ENCODE measurements around the gene DCDC2C.

DCDC2C gene

DNA sequence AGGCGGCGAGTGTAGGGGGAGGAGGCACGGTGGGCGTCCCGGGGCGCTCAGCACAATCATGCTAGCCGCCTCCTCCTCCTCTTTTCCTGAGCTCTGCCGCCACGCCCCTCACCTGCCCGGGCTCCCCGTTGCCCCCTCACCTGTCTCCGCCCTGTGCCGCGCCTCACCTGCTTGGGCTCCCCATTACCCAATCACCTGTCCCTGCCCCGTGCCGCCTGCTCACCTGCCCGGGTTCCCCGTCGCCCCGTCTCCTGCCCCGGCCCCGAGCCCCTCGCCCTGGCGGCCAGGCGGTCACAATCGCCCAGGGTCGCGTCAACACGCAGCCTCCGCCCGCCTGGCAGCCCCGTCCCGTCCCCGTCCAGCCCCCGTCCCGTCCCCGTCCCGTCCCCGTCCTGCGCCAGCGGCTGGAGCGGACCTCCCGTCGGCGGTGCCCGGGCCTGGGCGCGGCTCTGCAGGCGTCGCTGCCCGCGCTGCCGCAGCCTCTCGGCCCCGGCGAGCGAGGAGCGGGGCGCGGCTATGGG, at the start of gene DCDC2C:
DCDC2C (plus strand) TSS at position 340 of the 521 bp plus-strand sequence; CDS start at position 517, 177 bp downstream.
- in situ Hi-C loops (cut with MboI; ENCODE audit: low sequenced_read_pairs), result no loop called here

- in situ Hi-C loops (cut with MboI; ENCODE audit: low sequenced_read_pairs), result loop anchor here (25.0 kb wide), 1 partner anchor 1542 kb away; no protein-coding TSS in a partner anchor
Observed at GRCh38 chr2:3654011-3654410, 49.4 kb upstream of the DCDC2C start.

GRCh38 chr2:3654531-3655225, 48.7 kb upstream of the DCDC2C start:
- in situ Hi-C loops (cut with MboI; ENCODE audit: low sequenced_read_pairs), result loop anchor here (25.0 kb wide), 1 partner anchor 1542 kb away; no protein-coding TSS in a partner anchor

DNA sequence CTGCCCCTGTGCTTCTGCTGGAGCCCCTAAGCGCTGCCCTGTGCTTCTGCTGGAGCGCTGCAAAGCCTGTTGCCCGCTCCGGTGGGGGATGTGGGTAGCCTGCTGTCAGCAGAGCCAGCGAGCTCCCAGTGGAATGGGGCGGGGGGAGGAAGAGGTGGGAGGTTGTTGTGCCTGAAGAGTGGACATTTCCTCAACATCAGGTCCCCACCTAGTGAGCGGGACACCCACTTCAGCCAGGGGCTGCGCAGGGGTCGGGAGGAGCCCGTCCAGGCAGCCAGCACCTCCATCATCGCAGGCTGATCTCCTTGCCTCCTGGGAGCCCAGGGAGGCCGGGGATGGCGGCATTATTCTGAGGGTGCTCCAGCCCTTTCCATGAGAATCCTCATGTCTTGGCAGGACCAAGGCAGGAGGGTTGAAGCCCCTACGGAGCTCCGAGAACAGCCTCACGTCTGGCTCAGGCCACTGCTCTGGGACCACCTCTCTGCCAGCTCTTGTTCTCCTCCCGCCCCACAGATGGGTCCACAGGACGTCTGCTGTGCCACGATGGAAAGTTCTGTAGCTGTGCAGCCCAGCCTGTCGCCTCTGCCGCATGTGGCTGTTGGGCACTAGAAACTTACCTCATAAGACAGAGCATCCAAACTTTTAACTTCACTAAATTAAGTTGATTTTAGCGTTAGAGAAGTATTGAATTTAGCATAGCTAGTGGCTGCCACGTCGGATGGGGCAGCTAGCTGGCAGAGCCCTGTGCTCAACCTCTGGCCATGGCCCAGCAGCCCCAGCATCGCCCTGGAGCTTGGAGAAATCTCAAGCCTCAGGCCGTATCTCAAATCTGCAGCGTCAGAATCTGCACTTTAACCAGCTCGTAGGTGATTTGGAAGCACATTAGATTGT, 47.3 kb upstream of the DCDC2C start:
- in situ Hi-C loops (cut with MboI; ENCODE audit: low sequenced_read_pairs), result loop anchor here (25.0 kb wide), 1 partner anchor 1544 kb away; no protein-coding TSS in a partner anchor

- in situ Hi-C loops (cut with MboI; ENCODE audit: low sequenced_read_pairs), result loop anchor here (25.0 kb wide), 1 partner anchor 1545 kb away; no protein-coding TSS in a partner anchor
Observed at GRCh38 chr2:3656762-3657721, 46.3 kb upstream of the DCDC2C start.

- in situ Hi-C loops (cut with MboI; ENCODE audit: low sequenced_read_pairs), result loop anchor here (25.0 kb wide), 1 partner anchor 1546 kb away; no protein-coding TSS in a partner anchor
Observed at GRCh38 chr2:3657881-3658280, 45.5 kb upstream of the DCDC2C start, which contains the start of gene ALLC. Gene ALLC (plus strand): TSS chr2:3658200. CDS start chr2:3671158, 12,958 bp downstream.

DNA sequence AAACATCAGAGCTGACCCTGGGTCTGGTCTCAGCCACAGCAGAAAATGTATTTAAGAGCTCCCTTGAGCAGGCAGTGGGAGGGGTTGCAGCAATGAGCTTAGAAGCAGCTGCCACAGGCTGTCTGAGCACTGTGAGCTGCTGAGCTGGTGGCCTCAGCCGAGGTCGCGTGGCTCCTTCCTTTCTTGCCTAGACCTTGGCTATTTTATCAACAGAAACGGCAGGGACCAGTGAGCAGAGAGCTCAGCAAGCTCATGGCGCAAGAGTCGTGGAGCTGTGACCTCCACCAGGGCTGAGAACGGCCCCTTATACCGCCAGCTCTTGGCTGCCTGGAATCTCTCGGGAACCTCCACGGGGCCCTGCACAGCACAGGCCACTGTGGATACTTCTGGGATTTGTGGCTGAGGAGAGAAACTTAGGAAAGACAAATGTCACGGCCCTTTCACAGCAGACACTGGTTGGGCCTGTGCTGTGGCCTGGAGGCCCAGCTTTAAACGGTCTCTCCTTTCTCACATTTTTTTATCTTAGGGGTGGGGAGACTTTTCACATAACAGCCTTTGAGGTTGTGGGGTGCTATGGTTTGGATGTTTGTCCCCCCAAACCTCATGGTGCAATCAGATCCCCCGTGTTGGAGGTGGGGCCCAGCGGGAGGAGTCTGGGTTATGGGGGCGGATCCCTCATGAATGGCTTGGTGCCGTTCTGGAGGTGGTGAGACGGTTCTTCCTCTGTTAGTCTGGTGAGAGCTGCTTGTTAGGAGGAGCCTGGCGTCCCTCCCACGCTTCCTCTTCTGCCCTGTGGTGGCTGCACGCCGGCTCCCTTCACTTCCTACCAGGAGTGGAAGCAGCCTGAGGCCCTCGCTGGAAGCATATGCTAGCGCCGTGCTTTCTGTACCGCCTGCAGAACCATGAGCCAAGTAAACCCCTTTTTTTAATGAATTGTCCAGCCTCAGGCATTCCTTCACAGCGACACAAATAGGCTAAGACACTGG, 43.6 kb upstream of the DCDC2C start:
- in situ Hi-C loops (cut with MboI; ENCODE audit: low sequenced_read_pairs), result loop anchor here (25.0 kb wide), 1 partner anchor 1547 kb away; no protein-coding TSS in a partner anchor

DNA sequence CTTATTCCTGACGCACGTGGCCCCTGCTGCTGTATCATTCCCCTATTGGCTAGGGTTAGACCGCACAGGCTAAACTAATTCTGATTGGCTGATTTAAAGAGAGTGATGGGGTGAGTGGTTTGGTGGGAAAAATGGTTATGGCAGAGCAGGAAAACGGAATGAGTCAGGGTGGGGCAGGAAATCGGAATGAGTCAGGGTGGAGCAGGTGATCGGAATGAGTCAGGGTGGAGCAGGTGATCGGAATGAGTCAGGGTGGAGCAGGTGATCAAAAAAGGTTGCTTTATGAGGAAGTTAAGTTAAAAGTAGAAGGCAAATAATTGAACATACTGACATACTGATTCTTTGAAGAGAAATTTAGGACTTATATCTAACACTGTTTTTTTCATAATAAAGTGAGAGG, 42.7 kb upstream of the DCDC2C start:
- in situ Hi-C loops (cut with MboI; ENCODE audit: low sequenced_read_pairs), result loop anchor here (25.0 kb wide), 1 partner anchor 1548 kb away; no protein-coding TSS in a partner anchor

GRCh38 chr2:3661149-3661660, 42.2 kb upstream of the DCDC2C start:
- in situ Hi-C loops (cut with MboI; ENCODE audit: low sequenced_read_pairs), result loop anchor here (25.0 kb wide), 1 partner anchor 1549 kb away; no protein-coding TSS in a partner anchor

DNA sequence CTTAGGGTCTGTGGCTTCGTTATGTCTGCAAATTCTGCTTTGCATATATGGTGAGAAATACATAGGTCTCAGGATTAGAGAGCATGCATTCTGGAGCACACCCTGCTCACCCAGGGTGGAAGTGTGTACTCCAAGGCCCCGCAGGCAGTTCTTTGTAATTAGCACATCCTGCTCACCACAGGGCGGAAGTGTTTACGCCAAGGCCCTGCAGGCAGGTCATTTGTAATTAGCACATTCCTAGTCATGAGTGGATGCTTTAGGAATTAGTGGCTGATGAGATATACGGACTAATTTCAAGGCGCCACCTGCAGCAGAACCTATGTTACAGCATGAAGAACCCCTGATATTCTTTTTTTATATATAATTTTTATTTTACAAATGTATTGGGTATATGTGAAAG, 41.1 kb upstream of the DCDC2C start:
- in situ Hi-C loops (cut with MboI; ENCODE audit: low sequenced_read_pairs), result loop anchor here (25.0 kb wide), 1 partner anchor 1550 kb away; no protein-coding TSS in a partner anchor

- in situ Hi-C loops (cut with MboI; ENCODE audit: low sequenced_read_pairs), result loop anchor here (25.0 kb wide), 1 partner anchor 1552 kb away; no protein-coding TSS in a partner anchor
Observed at GRCh38 chr2:3664118-3664517, 39.3 kb upstream of the DCDC2C start.

DNA sequence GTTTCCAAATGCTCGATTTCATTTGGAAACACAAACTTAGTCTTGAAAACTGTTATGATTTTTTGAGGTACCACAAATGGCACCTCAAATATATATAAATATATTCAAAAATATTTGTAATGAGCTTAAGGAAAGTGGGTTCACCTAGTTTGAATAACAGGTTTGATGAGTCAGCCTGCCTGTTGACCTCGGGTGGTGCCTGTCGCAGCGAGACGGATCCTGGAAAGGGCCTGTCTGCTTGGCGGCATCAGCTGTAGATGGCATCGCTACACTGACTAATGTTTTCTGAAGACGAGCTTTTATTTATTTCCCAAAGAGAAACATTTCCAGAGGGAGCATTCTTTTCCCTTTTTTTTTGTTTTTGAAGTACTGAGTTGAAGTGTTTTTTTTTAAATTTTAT, 38.5 kb upstream of the DCDC2C start:
- in situ Hi-C loops (cut with MboI; ENCODE audit: low sequenced_read_pairs), result loop anchor here (25.0 kb wide), 1 partner anchor 1553 kb away; no protein-coding TSS in a partner anchor

DNA sequence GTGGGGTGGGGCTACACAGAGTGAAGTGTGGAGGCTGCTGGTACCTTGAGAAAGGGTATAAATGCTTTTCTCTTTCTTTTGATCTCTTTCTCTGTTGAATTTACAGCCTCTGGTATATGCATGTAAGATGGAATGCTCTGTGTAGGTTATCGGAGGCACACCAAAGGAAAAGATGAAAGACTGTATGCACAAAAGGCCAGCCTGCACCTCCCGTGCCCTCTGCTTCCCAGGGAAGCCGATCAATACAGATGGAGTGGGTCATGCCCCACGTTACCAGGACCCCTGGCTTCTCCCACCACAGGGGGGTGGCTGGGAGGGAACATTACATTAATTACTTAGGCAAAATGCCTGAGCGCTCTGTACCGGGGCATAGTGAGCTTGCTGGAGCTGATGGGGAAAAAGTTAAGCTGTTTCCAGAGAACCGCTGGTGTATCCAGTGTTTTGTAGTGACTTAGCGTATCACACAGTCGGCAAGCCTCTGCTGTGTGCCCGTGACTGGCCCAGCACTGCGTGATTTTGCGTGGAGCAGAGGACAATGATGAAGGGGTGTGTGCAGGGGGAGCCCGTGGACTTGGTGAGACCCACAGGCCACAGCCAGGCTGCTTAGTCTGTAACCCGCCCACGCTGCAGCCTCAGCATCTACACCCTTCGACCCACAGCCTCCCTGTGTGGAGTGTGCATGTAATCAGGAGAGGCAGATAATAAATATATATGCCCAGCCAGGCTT, 37.3 kb upstream of the DCDC2C start:
- in situ Hi-C loops (cut with MboI; ENCODE audit: low sequenced_read_pairs), result loop anchor here (25.0 kb wide), 1 partner anchor 1554 kb away; no protein-coding TSS in a partner anchor

DNA sequence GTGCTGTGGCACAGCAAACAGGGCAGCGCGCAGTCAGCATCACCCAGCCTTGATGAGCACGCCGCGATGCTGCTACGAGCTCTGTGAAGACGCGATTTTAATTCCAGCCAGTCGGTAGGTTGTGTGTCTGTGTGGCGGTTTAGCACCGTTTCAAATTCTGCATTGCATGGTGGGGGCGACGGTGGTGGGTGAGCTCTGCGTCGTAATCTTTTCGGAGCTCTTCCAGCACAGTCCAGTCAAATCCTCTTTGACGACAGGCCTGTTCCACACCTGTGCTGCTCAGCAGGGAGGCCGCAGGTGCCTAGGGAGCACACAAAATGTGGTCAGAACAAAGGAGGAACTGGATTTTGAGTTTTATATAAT, 36.8 kb upstream of the DCDC2C start:
- in situ Hi-C loops (cut with MboI; ENCODE audit: low sequenced_read_pairs), result loop anchor here (25.0 kb wide), 1 partner anchor 1554 kb away; no protein-coding TSS in a partner anchor

DNA sequence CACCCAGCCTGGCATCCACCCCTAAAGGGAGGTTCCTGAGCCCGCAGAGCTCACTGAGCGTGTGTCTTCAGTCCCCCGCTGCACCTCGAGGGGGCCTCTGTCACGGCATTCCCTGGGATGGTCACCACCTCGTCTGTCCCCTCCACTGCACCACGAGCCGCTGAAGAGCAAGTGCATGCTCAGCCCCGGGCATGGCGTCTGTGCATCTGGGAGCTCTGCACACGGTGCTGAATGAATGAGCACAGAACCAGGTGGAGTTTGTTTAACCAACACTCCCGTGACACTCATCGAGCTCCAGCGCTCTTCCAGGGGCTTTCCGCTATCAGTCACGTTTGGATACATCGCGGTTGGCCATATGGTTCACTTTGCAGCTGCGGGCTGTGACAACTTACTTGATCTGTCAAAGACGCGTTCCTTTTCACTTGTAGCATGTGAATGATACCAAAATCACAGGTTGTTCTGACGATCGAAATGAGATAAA, 36.2 kb upstream of the DCDC2C start:
- in situ Hi-C loops (cut with MboI; ENCODE audit: low sequenced_read_pairs), result loop anchor here (25.0 kb wide), 1 partner anchor 1555 kb away; no protein-coding TSS in a partner anchor

- in situ Hi-C loops (cut with MboI; ENCODE audit: low sequenced_read_pairs), result loop anchor here (25.0 kb wide), 1 partner anchor 1557 kb away; no protein-coding TSS in a partner anchor
Observed at GRCh38 chr2:3669656-3670055, 33.7 kb upstream of the DCDC2C start.

DNA sequence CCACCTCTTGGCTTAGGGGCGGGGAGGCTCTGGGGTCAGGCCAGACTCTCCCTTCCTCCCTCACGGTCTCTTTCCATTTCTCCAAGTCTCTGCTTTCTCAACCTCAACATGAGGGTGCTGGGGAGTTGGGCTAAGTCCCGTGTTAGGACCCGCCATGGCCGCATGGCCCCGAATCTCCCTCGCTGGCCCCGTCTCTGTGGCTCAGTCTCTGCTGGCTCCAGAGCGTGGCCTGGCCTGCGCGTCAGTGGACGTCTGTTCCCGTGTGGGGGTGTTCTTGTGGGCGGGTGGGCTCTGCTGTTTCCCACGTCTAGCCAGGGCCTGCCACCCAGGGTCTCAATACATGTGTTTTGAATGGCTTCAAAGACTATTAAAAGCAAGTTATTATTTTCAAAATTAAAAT, 33.0 kb upstream of the DCDC2C start:
- in situ Hi-C loops (cut with MboI; ENCODE audit: low sequenced_read_pairs), result loop anchor here (25.0 kb wide), 1 partner anchor 1558 kb away; no protein-coding TSS in a partner anchor

Measured in HL-60/S4 (cell line).